Right lobe of liver (tissue), 4 donors: Measurements from ENCODE around the gene CDH4.

Experiments
- POLR2A ChIP-seq: fragments of 450-650 bp; IDR thresholded peaks from one replicate; pipeline ENCODE4 v1.6.1; 2017; ENCODE audit warnings: antibody characterized with exemption, mild to moderate bottlenecking
- TF ChIP-seq, protein P1 (sequence below), 4 donors: fragments of 200-600 bp in 3 of 4; fragments of 450-650 bp in 1 of 4; IDR thresholded peaks; one replicate each; pipeline versions ENCODE4 v1.5.1 to v1.8.0; 2016 to 2022; ENCODE audit warnings: antibody characterized with exemption in 4 of 4, mild to moderate bottlenecking in 2 of 4
- donor health status: DM: no; HTN: no; CAD: no.
- donor health status: DM: no; HTN: no; CAD: no.
- donor health status: DM: no; HTN: yes; CAD: no.

DNA sequence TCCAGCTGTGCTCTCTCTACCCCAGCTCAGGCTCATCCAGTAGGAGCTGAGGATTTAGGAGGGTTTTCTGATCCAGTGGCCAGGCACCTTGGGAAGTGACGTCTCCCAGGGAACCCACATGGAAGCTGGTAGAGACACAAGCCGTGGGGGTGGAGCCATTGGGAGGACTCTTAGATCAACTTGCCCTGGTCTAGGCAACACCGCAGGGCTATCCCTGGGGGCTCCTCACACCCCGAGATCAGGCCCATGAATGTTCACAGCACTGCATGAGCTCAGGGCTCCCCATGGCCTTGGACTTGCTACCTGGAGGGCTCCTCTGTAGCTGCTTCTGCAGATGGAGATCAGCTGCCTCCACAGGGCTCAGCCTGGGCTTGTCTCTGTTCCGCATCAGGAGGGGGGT lies 112.1 kb downstream of the CDH4 start:
- no peak for TF ChIP-seq POLR2A
- TF ChIP-seq, protein P1, sequence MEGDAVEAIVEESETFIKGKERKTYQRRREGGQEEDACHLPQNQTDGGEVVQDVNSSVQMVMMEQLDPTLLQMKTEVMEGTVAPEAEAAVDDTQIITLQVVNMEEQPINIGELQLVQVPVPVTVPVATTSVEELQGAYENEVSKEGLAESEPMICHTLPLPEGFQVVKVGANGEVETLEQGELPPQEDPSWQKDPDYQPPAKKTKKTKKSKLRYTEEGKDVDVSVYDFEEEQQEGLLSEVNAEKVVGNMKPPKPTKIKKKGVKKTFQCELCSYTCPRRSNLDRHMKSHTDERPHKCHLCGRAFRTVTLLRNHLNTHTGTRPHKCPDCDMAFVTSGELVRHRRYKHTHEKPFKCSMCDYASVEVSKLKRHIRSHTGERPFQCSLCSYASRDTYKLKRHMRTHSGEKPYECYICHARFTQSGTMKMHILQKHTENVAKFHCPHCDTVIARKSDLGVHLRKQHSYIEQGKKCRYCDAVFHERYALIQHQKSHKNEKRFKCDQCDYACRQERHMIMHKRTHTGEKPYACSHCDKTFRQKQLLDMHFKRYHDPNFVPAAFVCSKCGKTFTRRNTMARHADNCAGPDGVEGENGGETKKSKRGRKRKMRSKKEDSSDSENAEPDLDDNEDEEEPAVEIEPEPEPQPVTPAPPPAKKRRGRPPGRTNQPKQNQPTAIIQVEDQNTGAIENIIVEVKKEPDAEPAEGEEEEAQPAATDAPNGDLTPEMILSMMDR (IDR thresholded peaks at IDR 0.05): no peak
